SKM-1 treated with dmso at 0.1 percent for 144 hours (cell line): Measurements from ENCODE around the gene CYB5R2.

Experiments used
- DNase-seq: peaks from one replicate; lab custom pipeline; 2025; ENCODE audit not compliant: unreplicated experiment; lab: John Stamatoyannopoulos, UW

The CYB5R2 gene

DNA sequence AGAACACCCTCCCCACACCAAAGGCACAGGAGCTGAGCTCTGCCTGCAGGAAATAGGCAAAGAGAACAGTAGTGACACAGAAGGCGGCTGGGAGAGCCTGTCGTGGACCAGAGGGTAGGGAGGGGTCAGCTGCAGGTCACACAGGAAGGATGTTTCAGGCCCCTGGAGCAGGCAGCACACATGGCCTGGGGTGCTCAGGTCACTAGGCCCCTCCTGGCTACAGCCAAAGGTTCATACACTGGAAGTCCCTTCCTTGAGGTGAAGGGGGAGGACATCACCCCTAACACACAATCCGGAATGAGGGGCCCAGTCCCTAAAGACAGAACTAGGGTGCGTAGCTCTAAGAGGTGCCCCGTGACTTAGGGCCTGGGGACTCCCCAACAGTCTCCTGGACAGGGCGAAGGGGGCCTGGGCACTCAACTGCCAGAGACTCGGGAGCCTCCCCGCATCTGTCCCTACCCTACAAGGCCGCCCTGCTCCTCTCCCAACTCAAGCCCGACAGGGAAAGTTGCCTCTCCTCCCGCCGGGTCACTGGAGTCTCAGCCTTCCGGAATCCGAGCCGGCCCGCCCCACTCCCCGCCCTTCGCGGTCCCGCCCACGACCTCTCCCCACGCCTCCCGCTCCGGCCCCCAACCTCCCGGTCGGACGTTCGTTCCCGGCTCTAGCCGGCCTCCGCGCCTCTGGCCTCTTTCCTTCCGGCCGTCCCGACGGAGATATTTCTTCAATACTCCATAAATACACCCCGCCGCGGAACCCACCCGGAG lies at the start of gene CYB5R2:
CYB5R2 (minus strand) TSS at position 541 of the 764 bp plus-strand sequence. CDS start 675 bp downstream, outside the sequence.
- DNase-seq, result no peak

DNA sequence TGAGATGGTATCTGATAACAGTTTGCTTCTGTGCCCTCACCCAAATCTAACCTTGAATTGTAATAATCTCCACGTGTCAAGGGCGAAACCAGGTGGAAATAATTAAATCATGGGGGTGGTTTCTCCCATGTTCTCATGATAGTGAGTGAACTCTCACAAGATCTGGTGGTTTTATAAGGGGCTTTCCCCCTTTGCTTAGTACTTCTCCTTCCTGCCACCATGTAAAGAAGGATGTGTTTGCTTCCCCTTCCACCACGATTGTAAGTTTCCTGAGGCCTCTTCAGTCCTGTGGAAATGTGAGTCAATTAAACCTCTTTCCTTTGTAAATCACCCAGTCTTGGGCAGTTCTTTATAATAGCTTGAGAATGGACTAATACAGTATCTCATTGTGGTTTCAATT lies 41.5 kb upstream of the CYB5R2 start:
- DNase-seq, result no peak

DNA sequence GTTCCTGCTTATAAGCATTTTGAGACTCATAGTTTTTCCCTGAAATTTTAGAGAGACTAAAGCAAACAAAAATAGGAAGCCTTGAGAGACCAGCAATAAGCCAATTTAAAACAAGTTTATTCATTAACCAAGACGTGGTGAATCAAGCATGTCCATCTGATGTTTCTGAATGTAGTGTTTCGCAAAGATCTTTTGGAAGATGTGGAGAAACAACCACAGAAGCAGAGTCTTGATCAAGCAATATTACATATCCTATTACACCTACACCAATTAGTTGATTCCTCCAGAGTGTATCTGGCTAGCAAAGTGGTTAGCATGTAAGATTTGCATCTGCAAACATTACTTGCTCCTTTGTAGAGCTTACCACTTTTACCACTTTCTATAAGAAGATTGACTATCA lies 33.1 kb upstream of the CYB5R2 start, which contains the start of gene OVCH2:
OVCH2 (minus strand) TSS at position 101 of the 400 bp plus-strand sequence; CDS start at position 18, 83 bp downstream.
- no peak for DNase-seq

DNA sequence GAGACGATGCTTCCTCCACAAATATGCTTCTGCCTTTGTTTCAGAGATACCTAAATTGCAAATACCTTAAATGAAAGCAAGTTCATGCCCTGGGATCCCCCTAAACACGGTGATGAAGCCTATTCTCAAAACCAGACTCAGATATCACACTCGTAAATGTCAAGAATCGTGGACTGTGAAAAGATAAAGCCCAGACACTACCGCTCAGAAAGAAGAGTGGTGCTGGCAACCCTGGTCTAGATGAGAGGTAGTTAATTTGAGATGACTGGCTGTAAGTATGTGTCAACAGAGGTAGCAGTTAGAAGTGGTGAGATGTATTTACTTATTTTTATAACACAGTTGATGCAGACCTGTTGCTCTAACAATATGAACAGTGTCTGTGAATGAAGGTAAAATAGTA lies 30.4 kb upstream of the CYB5R2 start:
- no peak for DNase-seq

DNA sequence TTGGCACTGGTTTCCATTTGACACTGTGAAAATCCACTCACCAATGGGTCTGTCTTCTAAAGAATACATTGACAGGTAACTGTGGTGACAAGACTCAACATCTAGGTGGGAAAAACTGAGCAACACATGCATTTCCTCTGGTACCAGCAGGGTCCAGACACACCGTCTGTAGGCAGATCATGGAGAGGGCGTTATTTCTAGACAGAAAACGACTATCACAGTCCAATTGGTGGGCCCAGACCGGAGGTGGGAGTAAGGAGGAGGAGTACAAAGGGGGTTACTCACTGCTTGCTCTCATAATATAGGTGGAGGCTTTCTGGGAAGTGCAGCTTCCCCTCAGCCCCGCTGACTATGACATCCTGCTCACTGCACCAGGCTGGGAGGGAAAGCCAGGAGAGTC lies 23.1 kb upstream of the CYB5R2 start:
- no peak for DNase-seq

DNA sequence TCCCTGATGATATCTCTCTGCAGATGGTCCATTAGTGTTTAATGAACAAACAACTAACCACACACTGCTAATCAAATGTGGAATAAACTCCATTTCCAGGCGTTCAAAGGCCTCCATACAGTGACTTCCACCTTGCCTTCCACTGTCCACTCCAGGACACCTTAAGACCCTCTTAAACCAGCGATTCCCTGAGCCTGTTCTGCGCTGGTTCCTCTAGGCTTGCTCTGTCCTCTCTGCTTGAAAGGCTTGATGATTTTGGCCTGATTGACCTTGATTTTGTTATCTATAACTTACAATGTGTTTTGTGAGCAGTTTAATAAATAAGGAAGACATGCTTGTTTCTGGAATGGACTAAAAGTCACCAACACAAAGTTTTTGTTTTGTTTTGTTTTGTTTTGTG lies 20.9 kb upstream of the CYB5R2 start:
- no peak for DNase-seq

DNA sequence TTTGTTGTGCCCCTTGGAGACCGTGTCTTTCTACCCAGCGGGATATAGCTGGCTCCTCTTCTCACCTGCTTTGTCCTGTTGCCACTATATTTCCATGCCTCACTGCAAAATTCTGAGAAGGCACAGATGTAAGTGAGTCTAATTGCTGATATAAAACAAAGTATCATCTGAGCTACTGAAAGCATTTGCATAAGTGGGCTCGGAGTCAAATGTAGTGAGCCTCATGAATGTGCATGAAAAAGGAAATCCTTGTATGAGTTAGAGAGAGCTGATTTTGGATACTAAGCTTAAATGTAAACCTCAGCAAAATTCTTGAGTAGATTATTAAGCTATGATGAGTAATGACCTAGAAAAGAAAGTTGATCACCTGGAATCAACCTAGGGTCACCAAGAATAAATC lies 19.1 kb upstream of the CYB5R2 start:
- no peak for DNase-seq

DNA sequence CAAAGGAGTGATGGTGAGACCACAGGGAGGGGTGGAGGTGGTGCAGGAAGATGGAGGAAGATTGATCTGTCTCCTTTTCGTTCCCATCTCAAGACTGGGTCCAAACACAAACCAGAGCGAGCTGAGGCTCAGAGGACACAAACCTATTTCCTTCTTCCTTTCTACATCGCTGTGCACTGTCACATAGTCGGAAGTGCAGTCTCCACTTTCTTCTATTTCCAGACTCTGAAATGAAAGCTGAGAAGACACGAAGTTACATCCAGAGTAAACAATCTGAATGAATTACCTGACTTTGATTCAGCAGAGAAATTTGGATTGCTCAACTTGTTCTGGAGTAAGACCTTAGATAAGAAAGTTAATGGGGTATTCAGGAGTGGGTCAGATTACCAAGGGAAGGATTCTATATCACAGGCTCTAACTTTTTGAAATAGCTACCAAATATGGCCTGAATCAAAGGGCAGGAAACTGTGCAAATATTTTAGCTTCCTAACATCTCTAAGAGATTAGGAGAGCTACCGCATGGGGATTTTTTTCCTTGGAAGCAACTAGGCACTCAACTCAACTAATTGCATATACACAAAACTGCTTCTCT lies 18.6 kb upstream of the CYB5R2 start:
- no peak for DNase-seq

DNA sequence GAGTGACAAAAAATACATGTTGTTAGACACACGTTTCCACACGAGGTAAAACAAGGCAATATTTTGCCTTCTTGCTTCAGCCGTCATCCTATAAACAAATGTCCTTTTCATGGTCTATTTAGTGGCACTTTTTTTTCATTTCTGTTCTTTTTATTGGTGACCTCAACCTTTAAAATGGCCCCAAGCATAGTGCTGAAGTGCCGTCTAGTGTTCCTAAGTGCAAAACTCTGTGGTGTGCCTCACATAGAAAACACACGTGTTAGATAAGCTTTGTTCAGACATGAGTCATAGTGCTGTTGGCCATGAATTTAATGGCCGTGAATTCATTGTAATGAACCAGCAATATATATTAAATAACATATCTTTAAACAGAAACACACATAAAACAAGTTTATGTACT lies 17.3 kb upstream of the CYB5R2 start:
- no peak for DNase-seq

DNA sequence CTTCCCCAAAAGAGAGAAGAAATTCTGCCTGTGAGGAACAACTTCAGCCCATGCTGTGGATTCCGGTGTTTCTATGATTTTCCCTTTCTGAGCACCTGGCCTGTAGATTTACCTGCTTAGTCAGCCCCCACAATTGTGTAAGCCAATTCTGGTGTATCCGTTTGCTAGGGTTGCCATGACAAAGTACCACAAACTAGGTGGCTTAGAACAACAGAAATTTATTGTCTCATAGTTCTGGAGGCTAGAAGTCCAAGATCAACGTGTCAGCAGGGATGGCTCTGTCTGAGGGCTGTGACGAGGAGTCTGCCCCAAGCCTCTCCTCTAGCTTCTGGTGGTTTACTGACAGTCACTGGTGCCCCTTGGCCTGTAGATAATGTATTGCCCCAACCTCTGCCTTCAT lies 15.9 kb upstream of the CYB5R2 start:
- no peak for DNase-seq

DNA sequence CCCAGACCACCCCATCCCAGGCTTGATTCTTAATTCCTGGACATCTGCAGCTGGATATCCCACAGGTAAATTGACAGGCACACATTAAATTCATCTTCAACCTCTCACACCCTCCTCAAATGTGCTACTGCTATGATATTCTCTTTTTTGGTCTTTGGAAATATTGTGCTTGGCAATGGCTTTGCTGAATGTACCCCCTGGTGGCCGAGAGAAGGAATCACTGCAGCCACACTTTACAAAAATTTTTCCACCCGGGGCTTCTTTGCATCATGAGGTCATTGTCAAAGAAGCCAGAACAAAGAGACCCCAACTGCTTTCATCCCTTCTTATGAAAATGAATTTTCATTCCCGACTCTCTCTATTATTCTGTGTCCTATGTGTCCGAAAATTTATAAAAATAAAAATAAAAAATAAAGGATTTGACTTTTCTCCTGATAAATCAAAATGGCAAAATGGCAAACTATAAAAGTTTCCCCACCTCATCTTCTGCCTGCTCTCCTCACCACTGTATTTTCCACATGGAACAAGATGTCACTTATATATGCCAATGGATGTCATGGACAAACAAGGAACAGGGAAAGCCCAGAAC lies 15.0 kb upstream of the CYB5R2 start:
- peak; percentile 48 for DNase-seq

DNA sequence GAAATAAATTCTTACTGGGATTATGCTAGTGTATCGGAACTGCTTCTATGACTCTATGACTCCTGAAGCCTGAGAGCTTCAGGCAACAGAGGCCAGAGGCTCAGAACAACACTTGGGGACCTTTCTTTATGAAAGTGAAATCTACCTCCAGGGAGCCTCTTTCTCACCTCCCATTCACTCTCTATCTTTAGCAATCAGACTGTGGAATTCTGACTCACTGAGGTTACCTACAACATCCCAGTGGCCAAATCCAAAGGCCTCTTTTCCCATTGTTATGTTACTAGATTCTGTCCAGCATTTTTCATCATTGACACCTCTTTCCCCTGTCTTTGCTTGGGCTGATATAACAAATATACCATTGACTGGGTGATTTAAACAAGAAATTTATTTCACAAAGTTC lies 14.1 kb upstream of the CYB5R2 start:
- no peak for DNase-seq

DNA sequence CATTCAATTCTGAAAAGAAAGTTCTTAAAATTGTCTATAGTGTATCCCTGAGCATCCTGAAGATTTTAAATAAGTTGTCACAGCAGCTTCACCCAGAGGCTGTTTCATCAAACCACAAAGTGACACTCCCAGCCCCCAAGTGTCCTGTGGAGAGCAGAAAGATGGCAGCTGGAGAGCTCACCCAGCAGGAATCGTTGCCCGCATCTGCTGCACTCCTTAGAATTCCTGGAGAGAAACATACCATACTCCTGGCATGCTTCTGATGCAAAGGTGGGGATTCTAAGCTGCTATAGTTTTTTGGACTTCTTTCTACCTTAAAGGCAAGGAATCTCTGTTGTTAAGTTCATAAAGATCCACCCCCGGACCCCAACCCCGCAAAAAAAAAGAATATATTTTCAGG lies 13.5 kb upstream of the CYB5R2 start:
- DNase-seq, result no peak

DNA sequence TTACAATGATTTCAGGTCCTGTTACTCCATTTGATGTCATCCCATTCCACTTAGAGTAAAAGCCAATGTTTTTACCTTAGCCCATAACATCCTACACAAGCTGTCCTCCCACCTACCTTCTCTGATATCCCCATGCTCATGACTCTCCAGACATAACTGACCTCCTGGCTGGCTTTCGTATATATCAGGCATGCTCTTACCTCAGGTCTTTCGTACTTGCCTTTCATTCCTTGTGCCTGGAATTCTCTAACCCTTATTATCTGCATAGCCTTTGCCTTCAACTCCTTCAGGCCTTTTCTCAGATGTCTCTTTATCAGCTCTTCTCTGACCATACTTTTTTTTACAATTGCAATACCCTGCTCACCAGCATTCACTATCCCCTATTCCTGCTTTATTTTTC lies 10.3 kb upstream of the CYB5R2 start:
- no peak for DNase-seq

DNA sequence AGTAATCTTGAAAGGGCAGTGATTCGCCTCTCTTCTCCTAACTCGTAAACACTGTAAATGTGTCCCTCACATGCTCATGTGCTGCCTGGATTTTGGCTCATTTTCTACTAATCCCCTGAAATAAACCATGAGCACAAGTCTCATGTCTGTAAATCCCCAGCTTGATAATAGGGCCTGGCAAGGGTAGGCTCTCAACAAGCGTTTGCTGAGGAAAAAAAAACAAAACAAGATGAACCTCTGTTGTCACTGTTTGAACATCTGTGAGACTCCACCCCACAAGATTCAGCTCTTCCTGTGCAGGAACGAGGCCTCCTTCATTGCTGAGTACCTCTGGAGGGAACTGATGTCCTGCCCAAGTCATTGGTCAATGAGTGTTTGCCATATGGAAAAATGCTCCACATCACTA lies 4.5 kb upstream of the CYB5R2 start:
- DNase-seq, result no peak

DNA sequence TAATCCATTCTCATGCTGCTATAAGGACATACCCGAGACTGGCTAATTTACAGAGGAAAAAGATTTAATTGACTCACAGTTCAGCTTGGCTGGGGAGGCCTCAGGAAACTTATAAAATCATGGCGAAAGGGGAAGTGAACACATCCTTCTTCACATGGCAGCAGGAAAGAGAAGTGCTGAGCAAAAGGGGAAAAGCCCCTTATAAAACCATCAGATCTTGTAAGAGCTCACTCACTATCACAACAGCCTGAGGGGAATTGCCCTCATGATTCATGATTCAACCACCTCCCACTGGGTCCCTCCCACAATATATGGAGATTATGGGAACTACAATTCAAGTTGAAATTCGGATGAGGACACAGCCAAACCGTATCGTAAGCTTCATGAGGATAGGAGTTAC lies 3.8 kb upstream of the CYB5R2 start:
- DNase-seq, result peak; percentile 9

DNA sequence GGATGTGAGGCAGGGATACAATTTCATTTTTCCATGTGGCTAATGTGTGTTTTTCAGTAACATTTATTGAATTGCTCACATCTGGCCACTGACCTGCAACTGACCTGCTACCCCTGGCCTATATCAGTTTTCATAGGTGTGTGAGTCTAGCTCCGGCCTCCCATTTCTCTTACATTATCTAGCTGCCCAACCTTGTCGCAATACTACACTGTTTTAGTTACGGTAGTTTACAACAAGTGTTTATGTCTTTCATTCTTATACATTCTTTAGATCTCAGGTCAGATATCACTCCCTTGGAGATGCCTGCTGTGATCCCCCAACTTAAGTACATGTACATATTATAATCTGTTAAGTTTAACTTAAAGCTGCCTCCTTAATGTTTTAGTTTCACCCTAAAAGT lies 2.3 kb upstream of the CYB5R2 start:
- no peak for DNase-seq

DNA sequence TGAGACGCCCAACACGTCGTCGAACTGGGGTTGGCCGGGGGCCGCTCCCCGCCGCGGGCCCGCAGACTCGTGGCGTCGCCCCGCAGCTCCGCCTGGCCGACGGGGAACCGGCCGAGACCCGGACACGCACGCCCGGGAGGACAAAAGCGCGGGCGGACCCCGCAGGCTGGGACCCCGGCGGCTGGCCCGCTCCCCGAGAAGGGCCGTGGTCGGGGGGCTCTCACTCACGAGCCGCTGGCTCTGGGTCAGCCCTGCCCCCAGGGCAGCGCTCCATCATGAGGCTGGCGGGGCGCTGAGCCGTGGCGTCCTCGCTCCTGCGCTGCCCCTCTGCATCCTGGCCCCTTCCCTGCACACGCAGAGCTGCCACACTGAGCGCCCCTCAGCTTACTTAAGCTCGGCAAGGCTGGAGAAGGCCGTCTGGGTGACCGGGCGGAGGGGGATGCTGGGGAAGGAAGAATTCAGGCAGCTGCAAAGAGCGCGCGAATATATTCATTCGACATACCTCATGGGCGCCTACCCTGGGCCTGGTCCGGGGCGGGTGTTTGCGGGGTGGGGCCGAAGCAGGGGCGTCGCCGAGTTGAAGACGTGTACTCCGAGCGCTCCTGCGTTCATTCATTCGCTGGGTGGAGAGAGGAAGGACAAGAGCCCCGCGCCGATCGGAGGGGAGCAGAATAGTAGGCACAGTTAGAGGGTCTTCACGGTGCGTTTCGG lies 579 bp upstream of the CYB5R2 start:
- DNase-seq, result no peak

DNA sequence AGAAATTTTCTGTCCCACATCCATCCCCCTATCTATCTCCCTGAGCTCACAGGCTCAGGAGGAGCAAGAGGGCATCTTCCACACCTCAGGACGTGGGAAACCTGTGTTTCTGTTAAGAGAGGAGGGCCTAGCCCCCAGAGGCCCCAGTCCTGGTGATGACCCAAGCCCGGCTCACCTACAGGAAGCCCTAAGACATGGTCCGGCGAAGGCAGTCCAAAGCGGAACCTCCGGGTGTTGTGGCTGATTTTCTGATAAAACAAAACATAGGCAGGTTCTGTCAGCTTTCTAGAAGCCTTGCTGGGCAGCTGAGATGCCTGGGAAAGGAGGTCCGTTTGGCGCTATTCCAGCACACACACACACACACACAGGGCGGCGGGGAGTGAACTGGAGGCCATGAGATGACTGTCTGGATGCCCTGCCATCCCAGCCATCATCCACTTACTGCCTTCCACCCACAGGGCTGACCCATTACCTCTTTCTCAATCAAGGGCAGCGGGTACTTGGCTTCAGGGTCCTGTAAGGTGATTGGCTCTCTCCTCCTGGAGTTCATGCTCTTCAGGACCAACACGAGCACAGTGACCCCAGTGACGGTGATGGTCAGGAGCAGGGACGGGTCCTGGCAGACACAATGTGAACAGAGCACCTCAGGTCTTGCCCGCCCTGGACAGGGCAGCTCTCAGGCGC lies 882 bp downstream of the CYB5R2 start:
- no peak for DNase-seq

DNA sequence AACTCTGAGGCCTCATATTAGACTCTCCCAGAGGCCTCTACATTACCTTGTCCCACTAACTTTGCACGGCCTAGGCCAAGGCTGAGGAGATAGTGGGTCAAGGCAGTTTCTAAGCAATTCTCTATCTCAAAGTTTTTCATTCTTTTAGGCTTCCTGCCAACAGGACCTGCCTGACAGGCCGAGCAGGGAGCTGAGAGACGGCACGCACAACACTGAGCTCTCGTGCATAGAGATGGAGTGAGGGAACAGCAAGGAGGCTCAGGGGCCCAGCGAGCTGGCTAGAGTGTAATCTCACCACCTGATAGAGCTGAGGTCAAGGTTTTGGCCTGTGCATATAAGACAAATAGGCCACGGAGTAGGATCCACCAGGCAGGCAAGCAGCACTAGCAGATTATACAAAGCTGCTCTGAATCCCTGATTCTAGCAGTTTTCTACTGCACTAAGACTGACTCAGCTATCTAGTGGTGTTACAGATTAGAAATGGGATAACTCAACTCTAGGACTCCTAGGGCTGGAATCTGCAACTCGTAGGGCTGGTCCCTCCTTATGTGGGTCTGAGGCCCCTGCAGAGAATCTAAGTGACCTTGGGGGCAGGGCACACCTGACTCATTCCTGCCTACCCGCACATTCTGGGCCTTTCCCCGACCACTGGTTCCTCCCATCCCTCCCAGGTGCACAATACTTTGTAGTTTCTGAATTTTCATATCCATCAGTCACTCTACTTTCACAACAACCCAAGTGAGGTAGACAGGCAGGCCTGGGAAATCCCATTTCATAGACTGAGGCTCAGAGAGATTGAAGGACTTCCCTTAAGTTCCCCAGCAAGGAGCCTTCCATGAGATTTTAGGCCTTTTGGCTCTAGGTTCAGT lies 1.7 kb downstream of the CYB5R2 start:
- DNase-seq, result no peak
